Ishikawa (cell line): ENCODE results near the gene POLD3.

Experiments used
- CEBPB ChIP-seq: IDR thresholded peaks from 2 replicates; pipeline ENCODE4 v1.6.1; 2012
- CREB1 ChIP-seq: IDR thresholded peaks from 2 replicates; pipeline ENCODE4 v1.6.1; 2012; ENCODE audit warnings: low read depth
- EP300 ChIP-seq: IDR thresholded peaks from 2 replicates; pipeline ENCODE4 v1.6.1; 2012; ENCODE audit warnings: borderline replicate concordance
- FOXM1 ChIP-seq: IDR thresholded peaks from 2 replicates; pipeline ENCODE4 v1.6.1; 2012; ENCODE audit warnings: low read depth, borderline replicate concordance
- NFIC ChIP-seq: IDR thresholded peaks from 2 replicates; pipeline ENCODE4 v1.6.1; 2012
- RAD21 ChIP-seq: IDR thresholded peaks from 2 replicates; pipeline ENCODE4 v1.6.1; 2012; ENCODE audit warnings: low read depth
- TAF1 ChIP-seq: IDR thresholded peaks from 2 replicates; pipeline ENCODE4 v1.6.1; 2012; ENCODE audit warnings: low read depth, mild to moderate bottlenecking
- TCF12 ChIP-seq: IDR thresholded peaks from 2 replicates; pipeline ENCODE4 v1.6.1; 2012; ENCODE audit warnings: low read depth
- TEAD4 ChIP-seq: IDR thresholded peaks from 2 replicates; pipeline ENCODE4 v1.6.1; 2012
- YY1 ChIP-seq: IDR thresholded peaks from 2 replicates; pipeline ENCODE4 v1.6.1; 2012; ENCODE audit warnings: low read depth
- ZBTB7A ChIP-seq: IDR thresholded peaks from 2 replicates; pipeline ENCODE4 v1.6.1; 2012; ENCODE audit warnings: low read depth
- TF ChIP-seq, protein P1 (sequence below): IDR thresholded peaks from 2 replicates; pipeline ENCODE4 v1.6.1; 2012
- TF ChIP-seq, protein P2 (sequence below): IDR thresholded peaks from 2 replicates; pipeline ENCODE4 v1.6.1; 2012
- TF ChIP-seq, protein P3 (sequence below): IDR thresholded peaks from 2 replicates; pipeline ENCODE4 v1.6.1; 2012; ENCODE audit warnings: low read depth, mild to moderate bottlenecking

DNA sequence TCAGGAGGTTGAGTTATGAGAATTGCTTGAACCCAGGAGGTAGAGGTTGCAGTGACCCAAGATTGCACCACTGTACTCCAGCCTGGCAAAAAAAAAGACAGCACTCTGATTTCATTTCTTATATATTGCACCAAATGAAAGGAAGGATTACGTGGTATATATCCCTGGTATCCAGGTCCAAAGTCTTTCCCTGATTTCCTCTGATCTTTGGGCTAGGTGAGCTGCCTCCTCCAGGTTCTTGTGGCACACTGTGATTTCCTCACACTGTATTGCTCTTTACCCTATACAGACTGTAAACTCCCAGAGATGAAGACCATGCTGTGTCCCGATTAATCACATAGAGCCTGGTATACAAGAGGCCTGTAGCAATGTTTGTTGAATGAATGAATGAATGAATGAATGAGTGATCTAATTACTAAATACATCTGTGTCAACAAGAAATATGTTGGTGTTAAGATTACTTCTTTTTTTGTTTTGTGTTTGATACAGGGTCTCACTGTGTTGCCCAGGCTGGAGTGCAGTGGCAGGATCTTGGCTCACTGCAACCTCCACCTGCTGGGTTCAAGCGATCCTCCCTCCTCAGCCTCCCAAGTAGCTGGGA, 9.3 kb upstream of the POLD3 start:
- TF ChIP-seq FOXM1 = no peak
- no peak for TF ChIP-seq EP300
- TF ChIP-seq CEBPB = no peak
- no peak for TF ChIP-seq TCF12
- TF ChIP-seq TAF1 = no peak
- no peak for TF ChIP-seq ZBTB7A
- TF ChIP-seq, protein P1, sequence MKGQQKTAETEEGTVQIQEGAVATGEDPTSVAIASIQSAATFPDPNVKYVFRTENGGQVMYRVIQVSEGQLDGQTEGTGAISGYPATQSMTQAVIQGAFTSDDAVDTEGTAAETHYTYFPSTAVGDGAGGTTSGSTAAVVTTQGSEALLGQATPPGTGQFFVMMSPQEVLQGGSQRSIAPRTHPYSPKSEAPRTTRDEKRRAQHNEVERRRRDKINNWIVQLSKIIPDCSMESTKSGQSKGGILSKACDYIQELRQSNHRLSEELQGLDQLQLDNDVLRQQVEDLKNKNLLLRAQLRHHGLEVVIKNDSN = no peak
- no peak for TF ChIP-seq CREB1
- TF ChIP-seq RAD21 = no peak
- TF ChIP-seq, protein P2, sequence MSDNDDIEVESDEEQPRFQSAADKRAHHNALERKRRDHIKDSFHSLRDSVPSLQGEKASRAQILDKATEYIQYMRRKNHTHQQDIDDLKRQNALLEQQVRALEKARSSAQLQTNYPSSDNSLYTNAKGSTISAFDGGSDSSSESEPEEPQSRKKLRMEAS = no peak
- TF ChIP-seq, protein P3, sequence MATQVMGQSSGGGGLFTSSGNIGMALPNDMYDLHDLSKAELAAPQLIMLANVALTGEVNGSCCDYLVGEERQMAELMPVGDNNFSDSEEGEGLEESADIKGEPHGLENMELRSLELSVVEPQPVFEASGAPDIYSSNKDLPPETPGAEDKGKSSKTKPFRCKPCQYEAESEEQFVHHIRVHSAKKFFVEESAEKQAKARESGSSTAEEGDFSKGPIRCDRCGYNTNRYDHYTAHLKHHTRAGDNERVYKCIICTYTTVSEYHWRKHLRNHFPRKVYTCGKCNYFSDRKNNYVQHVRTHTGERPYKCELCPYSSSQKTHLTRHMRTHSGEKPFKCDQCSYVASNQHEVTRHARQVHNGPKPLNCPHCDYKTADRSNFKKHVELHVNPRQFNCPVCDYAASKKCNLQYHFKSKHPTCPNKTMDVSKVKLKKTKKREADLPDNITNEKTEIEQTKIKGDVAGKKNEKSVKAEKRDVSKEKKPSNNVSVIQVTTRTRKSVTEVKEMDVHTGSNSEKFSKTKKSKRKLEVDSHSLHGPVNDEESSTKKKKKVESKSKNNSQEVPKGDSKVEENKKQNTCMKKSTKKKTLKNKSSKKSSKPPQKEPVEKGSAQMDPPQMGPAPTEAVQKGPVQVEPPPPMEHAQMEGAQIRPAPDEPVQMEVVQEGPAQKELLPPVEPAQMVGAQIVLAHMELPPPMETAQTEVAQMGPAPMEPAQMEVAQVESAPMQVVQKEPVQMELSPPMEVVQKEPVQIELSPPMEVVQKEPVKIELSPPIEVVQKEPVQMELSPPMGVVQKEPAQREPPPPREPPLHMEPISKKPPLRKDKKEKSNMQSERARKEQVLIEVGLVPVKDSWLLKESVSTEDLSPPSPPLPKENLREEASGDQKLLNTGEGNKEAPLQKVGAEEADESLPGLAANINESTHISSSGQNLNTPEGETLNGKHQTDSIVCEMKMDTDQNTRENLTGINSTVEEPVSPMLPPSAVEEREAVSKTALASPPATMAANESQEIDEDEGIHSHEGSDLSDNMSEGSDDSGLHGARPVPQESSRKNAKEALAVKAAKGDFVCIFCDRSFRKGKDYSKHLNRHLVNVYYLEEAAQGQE = no peak
- no peak for TF ChIP-seq TEAD4
- TF ChIP-seq NFIC = no peak
- TF ChIP-seq YY1 = no peak
